GM12801 (cell line): ENCODE data around the gene RBM12.

Source experiments
- TF ChIP-seq, protein P1 (sequence below): IDR thresholded peaks from one replicate; pipeline ENCODE4 v1.5.1; 2011; ENCODE audit warnings: control low read depth; ENCODE audit not compliant: insufficient read length; ENCODE audit errors: extremely low read depth

The RBM12 gene

DNA sequence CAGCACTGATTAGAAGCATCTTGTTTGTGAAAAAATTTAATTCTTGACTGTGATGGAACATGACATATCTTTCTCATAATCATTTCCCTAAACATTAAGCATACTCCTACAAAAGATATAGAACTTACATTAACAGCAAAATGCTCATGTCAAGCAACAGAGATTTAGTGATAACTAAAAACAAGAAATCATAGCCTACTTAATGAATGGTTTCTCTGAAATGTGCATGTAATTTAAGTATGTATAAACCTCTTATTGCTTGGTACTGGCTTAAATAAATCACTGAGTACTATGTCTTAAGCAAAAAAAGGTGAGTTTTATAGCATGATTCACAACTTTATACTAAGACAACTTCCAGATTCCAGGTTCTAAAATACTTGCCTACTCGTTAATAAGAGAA is 43.8 kb upstream of the RBM12 start:
- TF ChIP-seq, protein P1, sequence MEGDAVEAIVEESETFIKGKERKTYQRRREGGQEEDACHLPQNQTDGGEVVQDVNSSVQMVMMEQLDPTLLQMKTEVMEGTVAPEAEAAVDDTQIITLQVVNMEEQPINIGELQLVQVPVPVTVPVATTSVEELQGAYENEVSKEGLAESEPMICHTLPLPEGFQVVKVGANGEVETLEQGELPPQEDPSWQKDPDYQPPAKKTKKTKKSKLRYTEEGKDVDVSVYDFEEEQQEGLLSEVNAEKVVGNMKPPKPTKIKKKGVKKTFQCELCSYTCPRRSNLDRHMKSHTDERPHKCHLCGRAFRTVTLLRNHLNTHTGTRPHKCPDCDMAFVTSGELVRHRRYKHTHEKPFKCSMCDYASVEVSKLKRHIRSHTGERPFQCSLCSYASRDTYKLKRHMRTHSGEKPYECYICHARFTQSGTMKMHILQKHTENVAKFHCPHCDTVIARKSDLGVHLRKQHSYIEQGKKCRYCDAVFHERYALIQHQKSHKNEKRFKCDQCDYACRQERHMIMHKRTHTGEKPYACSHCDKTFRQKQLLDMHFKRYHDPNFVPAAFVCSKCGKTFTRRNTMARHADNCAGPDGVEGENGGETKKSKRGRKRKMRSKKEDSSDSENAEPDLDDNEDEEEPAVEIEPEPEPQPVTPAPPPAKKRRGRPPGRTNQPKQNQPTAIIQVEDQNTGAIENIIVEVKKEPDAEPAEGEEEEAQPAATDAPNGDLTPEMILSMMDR = no peak

DNA sequence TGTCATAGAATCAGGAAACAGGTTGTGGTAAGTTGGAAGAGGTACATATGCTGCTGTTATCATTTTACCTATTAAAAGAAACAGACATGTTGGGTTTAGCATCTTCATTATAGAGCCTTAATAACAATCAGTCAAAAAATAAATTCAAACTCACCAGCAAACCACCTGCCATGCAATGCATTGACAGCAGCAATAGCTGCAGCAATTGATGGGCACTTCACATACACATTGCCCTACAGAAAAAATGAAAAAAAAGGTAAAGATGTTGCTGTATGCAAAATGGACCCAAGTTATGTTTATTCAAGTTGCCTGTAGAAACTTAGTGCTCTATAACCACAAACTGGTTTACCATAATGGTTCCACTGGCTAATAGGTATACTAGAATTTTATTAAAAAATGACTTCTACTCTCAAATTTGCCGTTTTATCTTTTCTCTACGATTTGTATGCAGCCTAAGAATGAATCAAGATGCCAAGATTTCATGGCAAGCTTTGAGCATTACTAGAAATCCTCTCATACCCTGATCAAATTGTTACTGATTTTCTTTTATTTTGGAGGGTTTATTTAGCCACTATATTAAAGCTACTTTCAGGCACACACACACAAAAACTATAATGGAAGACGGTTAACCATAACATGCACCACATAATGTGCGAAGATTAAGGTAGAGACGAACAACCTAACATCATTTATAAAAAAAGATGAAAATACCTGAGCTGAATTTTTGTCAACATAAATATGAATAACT is 40.0 kb upstream of the RBM12 start:
- TF ChIP-seq, protein P1 = no peak

DNA sequence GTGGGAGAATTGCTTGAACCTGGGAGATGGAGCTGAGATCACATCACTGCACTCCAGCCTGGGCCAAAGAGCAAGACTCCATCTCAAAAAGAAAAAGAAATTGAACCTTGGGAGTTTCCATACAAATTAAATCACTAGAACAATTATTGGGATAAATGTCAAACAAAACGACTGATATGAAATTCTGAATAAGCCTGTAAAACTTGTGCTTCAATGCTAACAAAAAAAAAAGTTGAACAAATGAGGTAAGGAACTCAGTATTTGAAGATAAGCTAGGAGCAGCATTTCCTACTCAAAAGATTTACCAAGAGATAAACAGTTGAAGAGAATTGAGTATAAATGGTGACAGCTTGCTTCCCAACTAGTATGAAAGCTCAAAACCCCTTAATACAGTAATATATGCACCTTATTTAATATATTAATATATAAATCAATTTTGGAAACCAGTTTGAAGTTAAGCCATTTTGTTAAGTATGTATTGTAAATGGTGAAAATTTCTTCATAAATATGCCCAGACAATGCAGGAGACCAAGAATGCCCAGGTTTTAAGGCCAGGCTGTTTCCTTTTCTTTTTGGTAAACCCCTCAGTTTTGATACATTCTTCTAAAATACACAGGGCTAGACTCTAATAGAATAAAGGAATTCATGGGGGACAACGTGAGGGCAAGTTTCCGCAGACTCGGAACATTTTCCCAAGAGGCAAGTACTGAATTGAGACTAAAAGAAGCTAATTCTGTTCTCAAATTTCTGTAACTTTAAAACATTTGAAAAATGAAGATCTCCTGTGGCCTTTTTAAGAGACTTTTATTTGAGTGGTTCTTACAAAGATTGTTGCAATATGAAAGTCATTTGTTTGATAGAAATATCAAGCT is 38.4 kb upstream of the RBM12 start:
- TF ChIP-seq, protein P1 = no peak

DNA sequence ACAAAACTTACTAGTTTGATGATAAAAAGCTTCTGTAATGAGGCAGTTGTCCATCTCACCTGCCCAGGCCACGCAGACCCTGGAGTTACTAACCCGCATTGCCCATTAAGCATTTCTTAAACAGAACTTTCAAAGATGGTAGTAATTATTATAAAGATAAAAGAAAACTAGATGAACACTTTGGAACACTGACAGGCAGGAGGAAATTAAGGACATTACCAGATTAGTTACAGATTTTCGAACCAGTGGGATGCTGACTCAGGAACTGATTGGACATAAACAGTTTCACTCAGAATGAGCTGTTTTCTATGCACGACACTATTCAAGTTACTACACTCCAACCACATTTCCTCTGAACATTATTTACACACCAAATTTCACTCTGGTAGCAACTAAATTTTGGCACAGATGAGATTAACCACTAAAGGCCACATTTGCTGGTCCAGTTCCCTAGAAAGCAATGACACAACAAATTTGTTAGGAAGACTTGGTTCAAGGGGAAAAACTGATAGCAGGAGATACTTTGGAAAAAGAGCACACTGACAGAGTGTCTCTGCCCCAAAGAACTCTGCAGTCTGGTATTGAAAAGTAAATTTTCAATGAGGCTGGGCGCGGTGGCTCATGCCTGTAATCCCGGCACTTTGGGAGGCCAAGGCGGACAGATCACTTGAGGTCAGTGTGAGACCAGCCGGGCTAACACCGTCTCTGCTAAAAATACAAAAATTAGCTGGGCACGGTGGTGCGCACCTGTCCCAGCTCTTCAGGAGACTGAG is 37.5 kb upstream of the RBM12 start:
- TF ChIP-seq, protein P1 = no peak

DNA sequence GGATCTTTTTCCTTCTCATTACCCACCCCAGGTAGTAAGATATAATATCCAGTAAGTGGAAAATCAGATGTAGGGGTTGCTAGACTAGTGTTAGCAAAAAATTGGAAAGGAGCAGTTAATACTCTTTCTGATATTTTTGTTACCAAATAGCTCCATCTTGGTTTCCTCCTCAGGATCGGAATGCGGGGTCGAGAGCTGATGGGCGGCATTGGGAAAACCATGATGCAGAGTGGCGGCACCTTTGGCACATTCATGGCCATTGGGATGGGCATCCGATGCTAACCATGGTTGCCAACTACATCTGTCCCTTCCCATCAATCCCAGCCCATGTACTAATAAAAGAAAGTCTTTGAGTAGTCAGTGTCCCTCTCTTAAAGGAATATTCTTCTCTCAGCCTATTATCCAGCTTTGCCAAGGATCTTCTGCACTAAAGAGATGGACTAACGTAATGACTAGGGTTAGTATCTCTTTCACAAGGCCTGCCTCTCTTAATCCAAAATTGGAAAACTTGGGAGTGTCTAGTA is 36.0 kb upstream of the RBM12 start:
- TF ChIP-seq, protein P1 = no peak

DNA sequence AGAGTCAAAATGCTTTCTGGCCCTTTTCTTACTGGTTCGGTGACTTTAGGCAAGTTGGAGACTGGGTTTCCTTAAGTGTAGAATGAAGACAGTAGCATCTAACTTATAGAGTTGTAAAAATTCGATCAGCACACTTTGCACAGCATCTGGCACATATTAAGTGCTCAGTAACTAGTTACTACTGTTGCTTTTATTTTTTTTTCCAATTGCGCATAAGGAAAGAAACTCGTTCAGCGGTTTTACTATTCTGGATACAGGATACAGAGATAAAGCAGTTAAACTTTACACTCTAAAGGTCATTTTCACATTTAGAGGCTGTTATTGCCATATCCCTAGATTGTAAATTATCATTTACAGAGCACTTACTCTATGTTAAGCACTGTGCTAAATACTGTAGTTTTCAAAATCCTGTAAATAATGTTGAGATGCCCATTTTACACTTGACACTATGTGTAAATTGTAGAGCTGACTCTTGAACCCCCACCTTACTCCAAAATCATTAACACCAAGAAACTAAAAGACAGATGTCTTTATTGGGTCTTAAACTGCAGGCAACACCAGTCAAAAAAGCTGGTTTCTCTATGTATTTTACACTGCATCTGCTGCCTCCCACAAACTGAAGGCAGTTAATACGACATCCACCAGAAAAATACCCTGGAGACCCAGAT is 35.4 kb upstream of the RBM12 start:
- TF ChIP-seq, protein P1 = no peak
